HG02642 (cell line): ENCODE results near the gene CD69.
"Not testable (repeated sequence)": the region's sequence is repeated elsewhere in the genome, so short reads cannot be mapped to it uniquely, and the experiment has no call there.

Source experiments
- ATAC-seq: cut with Tn5 transposase; IDR thresholded peaks from one replicate; pipeline ENCODE4 v1.9.1; 2021; ENCODE audit warnings: mild to moderate bottlenecking; ENCODE audit not compliant: unreplicated experiment, poor library complexity

The CD69 gene

DNA sequence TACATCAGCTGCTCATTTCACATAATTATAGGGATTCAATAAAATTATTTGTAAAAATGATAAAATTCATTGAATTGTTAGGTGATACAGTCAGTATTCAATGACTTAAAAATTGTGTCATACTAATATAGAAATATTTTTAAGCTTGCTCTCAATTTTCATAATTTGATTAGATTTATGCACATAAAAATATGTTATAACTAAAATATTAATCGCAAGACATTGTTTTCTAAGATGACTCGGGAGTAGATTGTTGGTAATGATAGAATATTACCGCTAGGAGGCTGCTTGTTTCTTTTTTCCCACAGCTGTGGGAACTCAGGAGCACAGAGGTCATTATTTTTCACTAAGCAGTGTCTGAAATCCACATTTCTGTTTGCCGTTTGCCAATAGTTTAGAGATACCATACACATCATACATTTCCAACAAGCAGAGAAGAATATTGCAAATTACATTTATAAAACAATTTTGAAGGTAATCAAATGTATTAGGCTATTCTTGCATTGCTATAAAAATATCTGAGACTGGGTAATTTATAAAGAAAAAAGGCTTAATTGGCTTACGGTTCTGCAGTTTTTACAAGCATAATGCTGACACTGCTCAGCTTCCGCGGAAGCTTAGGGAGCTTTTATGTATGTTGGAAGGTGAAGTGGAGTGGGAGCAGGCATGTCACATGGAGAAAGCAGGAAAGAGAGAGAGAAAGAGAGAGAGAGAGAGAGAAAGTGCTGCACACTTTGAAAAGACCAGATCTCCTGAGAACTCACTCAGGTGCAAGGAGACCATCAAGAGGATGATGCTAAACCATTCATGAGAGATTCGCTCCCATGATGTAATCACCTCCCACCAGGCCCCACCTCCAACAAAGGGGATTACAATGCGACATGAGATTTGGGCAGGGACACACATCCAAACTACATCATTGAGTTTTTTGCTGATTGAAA lies 9.2 kb downstream of the CD69 start:
- ATAC-seq: no peak

DNA sequence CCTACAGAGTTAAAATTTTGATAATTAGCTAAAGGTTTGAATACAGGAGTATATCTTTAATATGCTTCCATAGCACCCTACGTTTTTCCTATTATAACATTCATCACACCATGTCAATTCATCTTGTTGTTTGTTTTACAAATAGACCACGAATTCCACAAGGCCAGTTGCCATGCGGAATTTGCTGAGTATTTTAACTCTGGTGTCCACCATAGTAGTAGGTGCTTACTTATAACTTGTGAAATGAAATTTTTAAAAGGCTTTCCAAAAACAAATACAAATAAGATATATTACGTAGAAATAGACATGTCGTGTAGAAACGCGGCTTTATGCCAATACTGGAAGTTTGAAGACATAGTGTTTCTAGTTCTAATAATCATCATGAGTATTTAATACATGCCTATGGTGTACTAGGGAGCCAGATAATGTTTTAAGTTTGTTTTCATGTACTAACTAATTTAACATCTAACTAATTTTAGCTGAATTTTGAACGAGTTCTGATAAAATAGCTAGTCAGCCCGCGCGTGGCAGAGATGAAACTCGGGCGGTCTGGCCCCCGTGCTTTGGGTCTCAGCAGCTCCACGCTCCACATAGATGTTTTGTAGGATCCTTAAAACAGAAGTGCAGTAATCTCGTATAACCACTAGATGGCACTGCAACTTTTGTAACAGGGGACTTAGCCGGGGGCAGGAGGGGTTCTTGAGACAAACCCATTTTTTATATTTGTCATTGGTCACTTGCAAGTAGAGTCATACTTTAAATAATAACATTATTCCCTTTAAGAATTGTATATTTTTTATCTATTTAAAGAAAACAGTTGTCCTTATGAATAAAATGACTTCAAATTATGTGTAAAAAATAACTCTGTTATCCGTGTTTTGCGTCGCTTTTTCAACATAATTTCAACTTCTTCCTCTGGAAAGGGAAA lies 10.2 kb downstream of the CD69 start:
- peak; percentile 70 for ATAC-seq

GRCh38 chr12:9749640-9750039 lies 11.1 kb downstream of the CD69 start:
- no peak for ATAC-seq

DNA sequence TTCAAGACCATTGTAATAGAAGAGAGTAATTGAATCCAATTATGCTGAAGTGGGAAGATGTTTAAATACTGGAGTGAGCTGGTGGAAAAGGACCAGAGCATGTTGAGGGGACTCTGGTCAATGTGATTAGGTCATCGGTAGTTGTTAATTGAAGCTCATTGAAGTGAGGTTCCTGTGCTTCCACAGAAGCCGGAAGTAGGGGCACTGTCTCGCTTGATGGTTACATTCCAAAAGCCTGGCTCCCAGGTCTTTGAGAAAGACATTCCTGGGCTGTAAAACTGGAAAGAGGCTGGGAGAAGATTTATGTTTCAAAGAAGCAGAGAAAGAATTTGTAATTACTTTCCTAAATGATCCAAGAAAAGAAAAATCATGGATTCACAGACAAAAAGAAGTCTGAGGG lies 15.5 kb downstream of the CD69 start:
- no peak for ATAC-seq

DNA sequence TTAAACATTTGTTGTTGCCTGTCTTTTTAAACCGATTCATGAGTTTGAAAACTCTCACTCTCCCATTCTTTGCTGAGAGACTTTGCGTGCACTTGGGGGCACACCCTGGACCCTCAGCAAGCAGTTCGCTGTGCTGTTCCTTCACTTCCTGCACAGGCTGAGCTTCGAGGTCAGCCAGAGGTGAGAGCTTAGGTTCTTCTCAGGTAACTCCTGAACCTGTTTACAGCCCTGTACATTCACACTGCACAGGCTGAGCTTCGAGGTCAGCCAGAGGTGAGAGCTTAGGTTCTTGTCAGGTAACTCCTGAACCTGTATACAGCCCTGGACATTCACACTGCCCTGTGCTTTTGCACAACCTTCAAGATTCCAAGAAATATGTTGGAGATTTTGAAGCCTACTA lies 18.0 kb downstream of the CD69 start:
- peak; percentile 50 for ATAC-seq

- peak; percentile 82 for ATAC-seq
Observed at GRCh38 chr12:9741726-9742125, 19.0 kb downstream of the CD69 start.

DNA sequence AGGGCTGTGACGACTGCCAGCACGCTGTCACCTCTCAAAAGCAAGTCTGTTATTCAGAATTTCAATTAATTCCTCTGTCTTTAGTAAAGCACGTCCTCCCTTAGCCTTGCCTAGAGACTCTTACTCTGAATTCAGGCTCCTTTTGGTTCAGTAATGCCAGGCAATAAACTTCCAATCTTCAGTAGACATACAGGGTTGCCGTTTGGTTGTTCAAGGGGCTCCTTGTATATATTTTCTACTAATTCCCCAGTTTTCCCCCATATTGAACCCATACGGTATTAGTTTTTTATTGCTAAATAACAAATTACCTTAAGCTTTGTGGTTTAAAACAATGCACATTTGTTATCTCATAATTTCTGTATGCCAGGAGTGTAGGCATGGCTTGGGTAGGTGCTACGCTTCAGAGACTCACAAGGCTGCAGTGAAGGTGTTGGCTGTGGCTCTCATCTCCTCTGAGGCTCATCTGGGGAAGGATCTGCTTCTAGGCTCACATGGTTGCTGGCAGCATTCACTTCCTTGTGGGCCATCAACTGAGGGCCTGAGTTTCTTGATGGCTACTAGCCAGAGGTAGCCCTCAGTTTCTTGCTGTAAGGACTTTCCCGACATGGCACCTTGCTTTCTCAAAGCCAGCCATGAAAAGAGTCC lies 20.5 kb downstream of the CD69 start:
- ATAC-seq: no peak

DNA sequence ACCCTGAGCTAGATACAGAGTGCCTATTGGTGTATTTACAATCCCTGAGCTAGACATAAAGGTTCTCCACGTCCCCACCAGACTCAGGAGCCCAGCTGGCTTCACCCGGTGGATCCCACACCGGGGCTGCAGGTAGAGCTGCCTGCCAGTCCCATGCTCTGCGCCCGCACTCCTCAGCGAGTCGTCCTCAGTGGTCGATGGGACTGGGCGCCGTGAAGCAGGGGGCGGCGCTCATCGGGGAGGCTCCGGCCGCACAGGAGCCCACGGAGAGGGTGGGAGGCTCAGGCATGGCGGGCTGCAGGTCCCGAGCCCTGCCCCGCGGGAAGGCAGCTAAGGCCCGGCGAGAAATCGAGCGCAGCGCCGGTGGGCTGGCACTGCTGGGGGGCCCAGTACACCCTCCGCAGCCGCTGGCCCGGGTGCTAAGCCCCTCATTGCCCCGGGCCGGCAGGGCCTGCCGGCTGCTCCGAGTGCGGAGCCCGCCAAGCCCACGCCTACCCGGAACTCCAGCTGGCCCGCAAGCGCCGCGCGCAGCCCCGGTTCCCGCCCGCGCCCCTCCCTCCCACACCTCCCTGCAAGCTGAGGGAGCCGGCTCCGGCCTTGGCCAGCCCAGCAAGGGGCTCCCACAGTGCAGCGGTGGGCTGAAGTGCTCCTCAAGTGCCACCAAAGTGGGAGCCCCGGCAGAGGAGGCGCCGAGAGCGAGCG lies 21.1 kb downstream of the CD69 start:
- ATAC-seq: not testable (repeated sequence)

DNA sequence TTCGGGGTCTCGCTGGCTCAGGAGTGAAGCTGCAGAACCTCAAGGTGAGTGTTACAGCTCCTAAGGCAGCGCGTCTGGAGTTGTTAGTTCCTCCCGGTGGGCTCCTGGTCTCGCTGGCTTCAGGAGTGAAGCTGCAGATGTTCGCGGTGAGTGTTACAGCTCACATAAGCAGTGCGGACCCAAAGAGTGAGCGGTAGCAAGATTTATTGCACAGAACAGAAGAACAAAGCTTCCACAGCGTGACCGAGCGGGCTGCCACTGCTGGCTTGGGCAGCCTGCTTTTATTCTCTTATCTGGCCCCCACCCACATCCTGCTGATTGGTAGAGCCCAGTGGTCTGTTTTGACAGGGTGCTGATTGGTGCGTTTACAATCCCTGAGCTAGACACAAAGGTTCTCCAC lies 21.8 kb downstream of the CD69 start:
- not testable (repeated sequence) for ATAC-seq

GRCh38 chr12:9736936-9737705 lies 23.6 kb downstream of the CD69 start:
- ATAC-seq: no peak

GRCh38 chr12:9735601-9736000 lies 25.1 kb downstream of the CD69 start:
- ATAC-seq: no peak

DNA sequence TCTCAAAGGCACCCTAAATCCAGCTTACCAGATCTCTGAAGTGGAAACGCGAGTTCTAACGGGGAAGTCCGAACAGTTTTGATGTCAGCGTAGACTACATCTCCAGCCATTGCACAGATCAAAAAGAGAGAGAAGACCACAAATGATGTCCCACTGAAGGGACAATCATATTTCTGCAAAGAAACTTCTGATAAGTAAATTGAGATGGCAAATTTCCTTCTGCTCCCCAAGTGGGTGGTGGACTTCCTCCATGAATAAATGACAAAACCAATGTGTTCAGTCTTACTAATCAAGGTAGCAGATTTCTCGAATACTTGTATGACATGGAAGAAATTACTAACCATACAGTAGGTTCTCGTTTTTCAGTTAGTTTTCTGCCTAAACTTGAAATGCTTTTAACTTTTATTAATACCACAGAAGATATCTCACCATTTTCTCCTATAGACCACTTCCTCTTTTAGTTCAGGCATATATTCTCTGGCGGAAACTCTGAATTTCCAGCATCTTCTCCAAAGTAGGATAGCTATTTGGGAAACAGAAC lies 27.7 kb downstream of the CD69 start, which contains the start of gene CLECL1:
TSS of gene CLECL1 (minus strand) at position 177 of the 541 bp plus-strand sequence.
- ATAC-seq: peak; percentile 42

DNA sequence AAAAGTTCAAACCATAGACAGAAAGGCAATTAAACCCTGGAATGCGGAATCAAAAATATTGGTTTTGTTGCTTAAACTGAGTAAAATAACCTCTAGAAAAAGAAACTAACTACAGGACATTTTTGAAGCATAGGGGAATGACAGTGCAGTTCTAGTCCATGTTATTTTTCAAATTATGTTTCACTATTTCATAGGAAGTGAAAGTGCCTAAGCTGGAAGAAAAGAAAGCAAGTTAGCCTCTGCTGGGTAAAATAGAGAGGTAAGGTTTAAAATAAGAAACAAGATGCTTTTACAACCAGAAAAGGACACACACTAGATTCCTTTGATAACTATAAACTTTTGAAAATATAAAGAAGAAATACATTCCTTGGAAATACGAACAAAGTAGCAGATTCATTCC lies 28.9 kb downstream of the CD69 start:
- peak; percentile 37 for ATAC-seq

GRCh38 chr12:9731393-9731792 lies 29.3 kb downstream of the CD69 start:
- ATAC-seq: no peak

- no peak for ATAC-seq
Observed at GRCh38 chr12:9730591-9730990, 30.1 kb downstream of the CD69 start.

DNA sequence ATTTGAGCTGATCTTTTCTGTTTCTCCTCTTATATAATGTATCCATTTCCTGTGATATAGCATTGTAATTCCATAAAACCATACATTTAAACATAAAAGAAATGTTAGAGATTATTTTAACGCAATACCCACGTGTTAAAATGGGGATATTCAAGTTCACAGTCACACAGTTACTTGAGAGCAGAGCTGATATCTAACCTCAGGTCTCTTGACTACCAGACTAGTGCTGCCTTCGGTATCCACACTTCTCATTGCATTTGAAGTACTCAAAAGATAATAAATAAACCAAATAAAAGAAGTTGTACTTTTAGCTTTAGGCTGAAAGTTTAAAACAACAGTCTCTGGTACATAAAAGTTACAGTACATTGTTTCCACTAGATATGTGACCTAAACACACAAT lies 30.7 kb downstream of the CD69 start:
- no peak for ATAC-seq

DNA sequence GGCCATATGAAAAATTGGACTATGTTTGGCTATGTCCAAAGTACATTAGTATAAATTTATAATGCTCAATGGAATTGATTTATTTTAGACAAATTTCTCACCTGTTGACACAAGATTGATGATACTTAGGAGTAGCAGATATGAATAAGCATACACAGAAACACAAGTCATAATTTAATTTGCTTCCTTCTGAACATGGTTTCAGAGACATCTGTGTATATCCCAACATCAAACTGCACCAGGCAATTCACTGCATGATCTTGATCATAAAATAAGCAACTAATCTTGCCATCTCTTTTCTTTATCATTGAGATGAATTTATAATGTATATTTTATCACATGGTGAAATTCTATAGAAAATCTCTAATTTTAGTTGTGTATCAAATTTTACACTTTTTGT lies 31.6 kb downstream of the CD69 start:
- ATAC-seq: no peak

DNA sequence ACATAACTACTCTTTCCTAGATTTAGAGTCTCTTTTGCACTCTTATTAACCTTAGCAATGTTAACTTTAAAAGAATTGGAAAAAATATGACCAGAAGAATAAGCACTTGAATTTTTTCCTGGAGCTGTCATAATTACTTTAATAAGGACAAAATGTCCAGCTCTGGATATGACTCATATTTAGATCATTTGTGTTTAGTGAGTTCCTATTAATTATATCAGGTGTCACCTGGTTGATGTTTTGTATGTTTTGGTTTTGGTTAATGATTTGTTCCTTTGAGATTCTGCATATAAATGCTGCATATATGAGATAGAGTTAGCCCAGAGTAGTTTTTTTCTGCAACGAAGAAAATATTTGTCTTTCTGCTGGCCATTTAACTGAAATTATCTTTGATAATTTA lies 32.9 kb downstream of the CD69 start:
- ATAC-seq: no peak
